Measurements from ENCODE around the gene NDUFB6.
A peak's percentile ranks its signal among the peaks of the same experiment; 100 is the strongest.
"Not testable (repeated sequence)": the region's sequence is repeated elsewhere in the genome, so short reads cannot be mapped to it uniquely, and the experiment has no call there.

The NDUFB6 gene

DNA sequence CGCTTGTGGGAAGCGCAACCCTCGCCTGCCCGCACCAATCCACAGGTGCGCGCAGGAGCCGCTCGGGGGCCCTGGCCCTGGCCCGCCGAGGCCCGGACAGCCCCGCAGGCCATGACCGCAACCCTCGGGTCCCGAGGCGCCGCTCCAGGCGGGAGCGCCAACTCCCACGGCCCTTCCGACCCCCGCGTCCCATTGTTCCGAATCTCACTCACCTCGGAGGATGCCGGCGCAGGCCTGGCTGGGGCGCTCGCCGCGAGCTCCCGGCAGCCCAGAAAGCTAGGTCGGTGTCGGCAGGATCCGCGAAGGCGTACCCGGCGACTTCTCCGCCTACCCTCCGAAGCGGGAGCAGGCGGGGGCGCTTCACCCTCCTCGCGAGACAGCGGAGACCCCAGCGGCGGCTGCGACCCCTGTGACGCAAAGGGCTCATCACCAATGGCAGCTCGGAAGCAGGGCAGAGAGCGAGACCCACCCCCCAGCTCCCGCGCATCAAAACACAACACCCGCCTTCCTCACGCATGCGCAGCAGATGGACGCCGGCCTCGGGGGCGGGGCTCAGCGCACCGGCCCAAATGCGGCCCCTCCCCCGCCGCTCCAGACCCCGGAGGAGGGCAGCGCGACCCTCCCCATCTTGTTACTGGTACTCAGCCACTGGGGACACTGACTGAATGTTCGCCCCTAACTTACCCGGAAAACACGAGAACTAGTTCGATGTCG is 22.2 kb downstream of the NDUFB6 start:
- TF ChIP-seq, protein P1, sequence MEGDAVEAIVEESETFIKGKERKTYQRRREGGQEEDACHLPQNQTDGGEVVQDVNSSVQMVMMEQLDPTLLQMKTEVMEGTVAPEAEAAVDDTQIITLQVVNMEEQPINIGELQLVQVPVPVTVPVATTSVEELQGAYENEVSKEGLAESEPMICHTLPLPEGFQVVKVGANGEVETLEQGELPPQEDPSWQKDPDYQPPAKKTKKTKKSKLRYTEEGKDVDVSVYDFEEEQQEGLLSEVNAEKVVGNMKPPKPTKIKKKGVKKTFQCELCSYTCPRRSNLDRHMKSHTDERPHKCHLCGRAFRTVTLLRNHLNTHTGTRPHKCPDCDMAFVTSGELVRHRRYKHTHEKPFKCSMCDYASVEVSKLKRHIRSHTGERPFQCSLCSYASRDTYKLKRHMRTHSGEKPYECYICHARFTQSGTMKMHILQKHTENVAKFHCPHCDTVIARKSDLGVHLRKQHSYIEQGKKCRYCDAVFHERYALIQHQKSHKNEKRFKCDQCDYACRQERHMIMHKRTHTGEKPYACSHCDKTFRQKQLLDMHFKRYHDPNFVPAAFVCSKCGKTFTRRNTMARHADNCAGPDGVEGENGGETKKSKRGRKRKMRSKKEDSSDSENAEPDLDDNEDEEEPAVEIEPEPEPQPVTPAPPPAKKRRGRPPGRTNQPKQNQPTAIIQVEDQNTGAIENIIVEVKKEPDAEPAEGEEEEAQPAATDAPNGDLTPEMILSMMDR (conservative IDR thresholded peaks at IDR 0.05) = peak; percentile 22; the same call in 1 of the 2 replicates

DNA sequence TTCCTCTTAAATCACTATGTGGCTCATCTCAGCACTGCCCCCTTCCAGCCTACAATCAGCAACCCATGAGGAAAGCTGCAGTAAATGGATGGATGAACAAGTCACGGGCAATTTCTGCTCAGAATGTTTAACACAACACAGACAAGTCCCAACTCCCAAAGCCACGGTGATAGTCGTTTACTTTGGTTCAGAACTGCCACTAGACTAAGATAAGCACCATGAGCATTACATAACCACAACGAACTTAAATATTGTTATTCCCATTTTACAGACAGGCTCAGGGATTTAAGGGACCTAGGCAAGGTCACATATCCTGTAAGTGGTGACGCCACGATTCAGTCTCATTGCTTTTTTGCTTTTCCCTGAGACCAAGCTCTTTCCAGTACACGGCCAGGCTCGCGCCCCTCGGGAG is 22.8 kb downstream of the NDUFB6 start:
- TF ChIP-seq, protein P1 (conservative IDR thresholded peaks at IDR 0.05) = 0 out of 2 replicates have a peak, but pooled peaks have one; percentile 8
- peak overlapping the region; percentile 91 for H3K27ac ChIP-seq

More for the DNA sequence above, 22.2 kb downstream of the NDUFB6 start:
- peak overlapping the region; percentile 91 for H3K27ac ChIP-seq

DNA sequence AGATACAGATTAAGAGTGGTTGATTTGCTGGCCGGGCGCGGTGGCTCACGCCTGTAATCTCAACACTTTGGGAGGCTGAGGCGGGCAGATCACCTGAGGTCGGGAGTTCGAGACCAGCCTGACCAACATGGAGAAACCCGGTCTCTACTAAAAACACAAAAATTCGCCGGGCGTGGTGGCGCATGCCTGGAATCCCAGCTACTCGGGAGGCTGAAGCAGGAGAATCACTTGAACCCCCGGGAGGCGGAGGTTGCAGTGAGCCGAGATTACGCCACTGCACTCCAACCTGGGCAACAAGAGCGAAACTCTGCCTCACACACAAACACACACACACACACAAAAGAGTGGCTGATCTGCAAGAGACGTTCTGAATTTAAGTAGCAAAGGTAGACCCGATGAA is 24.7 kb downstream of the NDUFB6 start:
- not testable (repeated sequence) for H3K27ac ChIP-seq

DNA sequence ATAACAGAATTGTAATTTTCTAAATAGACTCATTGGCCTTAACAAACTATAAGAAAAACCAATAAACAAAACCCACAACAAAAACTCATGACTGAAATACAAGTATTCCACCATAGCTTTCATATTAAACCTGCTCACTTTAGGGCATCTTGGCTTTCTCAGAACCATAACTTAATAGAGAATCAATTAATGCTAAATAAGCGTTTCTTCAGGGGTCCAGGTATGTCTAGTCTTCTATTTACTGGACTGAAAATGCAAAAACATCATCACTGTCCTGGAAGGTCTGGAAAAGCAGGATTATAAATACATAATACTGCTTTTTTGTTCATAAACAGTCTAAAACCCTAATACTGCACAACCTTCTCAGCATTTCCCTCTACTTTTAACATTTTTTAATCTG is 27.1 kb downstream of the NDUFB6 start:
- no peak overlapping the region for H3K27ac ChIP-seq
- TF ChIP-seq, protein P1 (conservative IDR thresholded peaks at IDR 0.05) = no peak

DNA sequence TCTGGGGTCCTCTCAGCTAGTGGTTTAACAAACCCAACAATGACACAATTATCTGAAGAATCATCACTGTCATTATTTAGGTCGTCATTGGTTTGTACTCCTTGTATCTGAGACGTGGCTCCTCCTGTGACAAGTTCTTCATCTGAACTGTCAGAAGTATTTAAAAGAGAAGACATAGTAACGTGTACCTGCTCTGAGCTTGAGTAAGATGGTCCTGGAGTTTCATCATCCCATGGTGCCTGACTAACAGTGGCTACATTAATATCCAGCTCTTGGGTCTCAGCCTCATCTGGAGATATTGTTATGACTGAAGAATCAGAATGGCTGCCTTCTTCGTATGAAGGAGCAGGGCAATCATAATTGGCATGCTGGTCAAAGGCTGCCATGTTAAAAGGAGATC is 29.9 kb downstream of the NDUFB6 start:
- TF ChIP-seq, protein P1 (conservative IDR thresholded peaks at IDR 0.05) = no peak

DNA sequence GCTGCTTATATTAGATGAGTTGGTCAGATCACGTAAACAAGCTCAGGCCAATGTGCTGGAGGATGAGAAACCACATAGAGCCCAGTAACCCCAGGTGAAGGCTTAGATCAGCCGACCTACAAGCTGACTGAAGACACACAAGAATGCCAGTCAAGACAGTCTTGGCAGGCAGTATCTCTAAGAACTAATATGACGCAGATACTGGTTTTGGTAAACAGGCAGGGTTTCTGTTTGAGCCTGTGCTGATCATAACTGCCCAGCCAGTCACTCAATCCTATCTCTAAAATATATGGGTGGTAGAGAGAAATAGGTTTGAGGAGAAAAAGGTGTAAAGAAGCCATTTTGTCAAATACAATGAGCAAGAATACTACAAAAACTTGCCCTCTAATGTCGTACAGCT is 39.1 kb downstream of the NDUFB6 start:
- TF ChIP-seq, protein P1 (conservative IDR thresholded peaks at IDR 0.05) = no peak
- H3K27ac ChIP-seq = no peak overlapping the region

More for the DNA sequence above, 29.9 kb downstream of the NDUFB6 start:
- H3K27ac ChIP-seq = no peak overlapping the region

DNA sequence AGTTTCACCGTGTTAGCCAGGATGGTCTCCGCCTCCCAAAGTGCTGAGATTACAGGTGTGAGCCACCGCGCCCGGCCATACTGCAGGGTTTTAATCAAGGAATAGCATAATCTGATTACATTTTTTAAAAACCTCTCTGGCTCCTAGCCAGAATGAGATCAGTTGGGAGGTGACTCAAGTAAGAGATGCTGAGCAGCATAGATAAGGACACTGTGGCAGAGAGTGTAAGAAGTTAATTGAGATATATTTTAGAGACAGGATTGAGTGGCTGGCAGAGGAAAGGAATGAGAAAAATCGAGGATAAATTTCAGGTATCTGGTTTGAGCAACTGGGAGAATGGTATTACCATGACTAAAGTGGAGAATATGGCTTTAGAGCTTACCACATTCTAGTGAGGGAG is 39.6 kb downstream of the NDUFB6 start:
- H3K27ac ChIP-seq = no peak overlapping the region
- TF ChIP-seq, protein P1 (conservative IDR thresholded peaks at IDR 0.05) = no peak

DNA sequence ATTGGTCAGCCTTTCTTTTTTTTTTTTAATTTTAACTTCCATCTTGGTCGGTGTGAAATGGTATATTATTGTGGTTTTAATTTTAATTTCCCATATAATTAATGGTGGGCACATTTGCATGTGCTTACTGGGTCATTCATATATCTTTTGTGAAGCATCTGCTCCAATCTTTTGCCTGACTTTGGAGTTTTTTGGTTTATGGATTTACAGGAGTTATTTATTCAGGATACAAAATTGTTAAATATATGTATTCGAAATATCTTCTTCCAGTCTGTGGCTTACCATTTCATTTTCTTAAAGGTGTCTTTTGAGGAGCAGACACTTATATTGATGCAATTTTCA is 46.3 kb downstream of the NDUFB6 start:
- TF ChIP-seq, protein P1 (conservative IDR thresholded peaks at IDR 0.05) = peak; percentile 50
- peak overlapping the region; percentile 82 for H3K27ac ChIP-seq
